HCT116 (cell line): ENCODE measurements around the gene S100A10.

Experiments
- CEBPB ChIP-seq: IDR thresholded peaks from 2 replicates; pipeline ENCODE4 v1.6.1; 2012; ENCODE audit warnings: low read depth
- CTCF ChIP-seq, 3 experiments: fragments of 200-600 bp in 1 of 3; sonication (generic) in 1 of 3; IDR thresholded peaks in 2 of 3; conservative IDR thresholded peaks in 1 of 3; 2 replicates each; pipeline ENCODE4 v1.5.1; 2012 to 2017; ENCODE audit warnings: low read depth in 2 of 3, low read length in 2 of 3, antibody characterized with exemption in 1 of 3, borderline replicate concordance in 1 of 3, control low read depth in 1 of 3, mild to moderate bottlenecking in 1 of 3, mixed read lengths in 1 of 3, mixed run types in 1 of 3, moderate library complexity in 1 of 3; ENCODE audit not compliant: insufficient read depth in 1 of 3
- ELF1 ChIP-seq: IDR thresholded peaks from 2 replicates; pipeline ENCODE4 v1.6.1; 2012; ENCODE audit warnings: low read depth, borderline replicate concordance
- EZH2 ChIP-seq: fragments of 200-600 bp; sonication (generic); IDR thresholded peaks from 2 replicates; pipeline ENCODE4 v1.6.1; 2017; ENCODE audit warnings: antibody characterized with exemption, mixed run types
- EZH2phosphoT487 ChIP-seq: fragments of 200-600 bp; IDR thresholded peaks from 2 replicates; pipeline ENCODE4 v1.6.1; 2018; ENCODE audit warnings: antibody characterized with exemption, borderline replicate concordance
- FOSL1 ChIP-seq: IDR thresholded peaks from 2 replicates; pipeline ENCODE4 v1.6.1; 2012; ENCODE audit warnings: low read depth
- JUND ChIP-seq: IDR thresholded peaks from 2 replicates; pipeline ENCODE4 v1.6.1; 2012
- POLR2A ChIP-seq: IDR thresholded peaks from 2 replicates; pipeline ENCODE4 v1.7.0; 2011; ENCODE audit warnings: borderline replicate concordance; ENCODE audit not compliant: insufficient read depth, insufficient read length; ENCODE audit errors: extremely low read depth
- RAD21 ChIP-seq: IDR thresholded peaks from 2 replicates; pipeline ENCODE4 v1.6.1; 2012; ENCODE audit warnings: low read depth, mild to moderate bottlenecking
- SIN3A ChIP-seq: IDR thresholded peaks from 2 replicates; pipeline ENCODE4 v1.6.1; 2012; ENCODE audit warnings: low read depth
- YY1 ChIP-seq: IDR thresholded peaks from 2 replicates; pipeline ENCODE4 v1.6.1; 2011; ENCODE audit warnings: low read length, low read depth, moderate library complexity, mild to moderate bottlenecking; ENCODE audit not compliant: insufficient replicate concordance; ENCODE audit errors: extremely low read depth
- ZNF274 ChIP-seq: fragments of 200-500 bp; sonication (Bioruptor generic); IDR thresholded peaks from 2 replicates; pipeline ENCODE4 v1.6.1; 2014; ENCODE audit warnings: mild to moderate bottlenecking, low read depth, low read length, inconsistent platforms
- TF ChIP-seq, protein P1 (sequence below): IDR thresholded peaks from 2 replicates; pipeline ENCODE4 v1.6.1; 2012

- TF ChIP-seq EZH2phosphoT487 (no peak), CTCF (IDR thresholded peaks at IDR 0.05 in 2 of 3, conservative IDR thresholded peaks at IDR 0.05 in 1 of 3; ENCODE audit: borderline replicate concordance in 1 of 3, insufficient read depth in 1 of 3, low read depth in 2 of 3, low read length in 2 of 3) (no peak), CEBPB (no peak), YY1 (no peak), RAD21 (no peak), ELF1 (no peak), POLR2A (peak; percentile 66), ZNF274 (no peak), EZH2 (no peak), SIN3A (peak; percentile 67), JUND (no peak; the same call in 1 of the 2 replicates), FOSL1 (no peak)
- TF ChIP-seq, protein P1, sequence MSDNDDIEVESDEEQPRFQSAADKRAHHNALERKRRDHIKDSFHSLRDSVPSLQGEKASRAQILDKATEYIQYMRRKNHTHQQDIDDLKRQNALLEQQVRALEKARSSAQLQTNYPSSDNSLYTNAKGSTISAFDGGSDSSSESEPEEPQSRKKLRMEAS = peak; percentile 62
These were observed 42.9 kb upstream of the S100A10 start, which contains the start of gene S100A11 for GRCh38 chr1:152036267-152037216.
